K562 (cell line): ENCODE measurements around the gene WWP2. TPM values are rescaled to one million over a fixed set of nuclear protein-coding genes. Genes with fewer than 3 reads are reported as not detected.

Experiments used
- ATAC-seq: fragments of 200-7000 bp; cut with Tn5 transposase; 3 replicates; pipeline ENCODE4 v1.9.1; 2020; ENCODE audit warnings: moderate library complexity
- BruUV-seq: library from RNA; stranded (reverse); fragments of 400-500 nt; replicated peaks from 2 replicates; lab custom pipeline; 2021; lab: Mats Ljungman, UMichigan
- CTCF ChIA-PET: fragments of 300-600 bp; formaldehyde crosslinking; extraction: SDS; loops from one replicate; lab custom pipeline; 2021; ENCODE audit warnings: low intra/inter-chr PET ratio; lab: Yijun Ruan, JAX
- POLR2A ChIA-PET: fragments of 300-600, 350-650 bp; sonication (Branson Sonifier 250); formaldehyde crosslinking; extraction: SDS; loops from one replicate; lab custom pipeline; 2021; ENCODE audit warnings: antibody characterized with exemption, inconsistent platforms; lab: Yijun Ruan, JAX
- DNase-seq, 4 experiments: peaks; one replicate each; pipeline versions ENCODE4 v3.0.0 to v3.0.0-alpha.2; 2011 to 2018; ENCODE audit warnings: low spot score in 3 of 4, mixed read lengths in 3 of 4; ENCODE audit errors: extremely low read depth in 1 of 4
- FAIRE-seq: peaks from 2 replicates; lab custom pipeline; 2011; peaks lifted over from hg19 to GRCh38; lab: Jason Lieb, UNC
- H2AFZ ChIP-seq: 2 replicates; pipeline ENCODE4 v1.6.0; 2011; ENCODE audit warnings: low read depth, low read length, control low read depth, inconsistent platforms
- H3K27ac ChIP-seq: fragments of 200-600 bp; 3 replicates; pipeline ENCODE4 v1.8.0; 2011; ENCODE audit warnings: low read depth, mild to moderate bottlenecking, control low read depth, inconsistent platforms, low read length, moderate library complexity, mixed read lengths; ENCODE audit errors: extremely low read depth
- H3K27me3 ChIP-seq, 2 experiments: fragments of 300-600 bp in 1 of 2; 2 replicates in 1 of 2; 3 replicates in 1 of 2; pipeline versions ENCODE4 v1.6.0 to v1.8.0; 2011; ENCODE audit warnings: inconsistent platforms in 2 of 2, low read length in 2 of 2, mild to moderate bottlenecking in 1 of 2, mixed read lengths in 1 of 2, moderate library complexity in 1 of 2; ENCODE audit not compliant: control insufficient read depth in 2 of 2, insufficient read depth in 2 of 2
- H3K36me3 ChIP-seq: fragments of 300-600 bp; 3 replicates; pipeline ENCODE4 v1.8.0; 2011; ENCODE audit warnings: mild to moderate bottlenecking, low read length, inconsistent platforms; ENCODE audit not compliant: control insufficient read depth, insufficient read depth
- H3K4me1 ChIP-seq, 2 experiments: fragments of 200-600 bp in 1 of 2; replicated peaks in 1 of 2; 2 replicates in 1 of 2; 3 replicates in 1 of 2; pipeline versions ENCODE4 v1.5.1 to v1.8.0; 2011; ENCODE audit warnings: inconsistent platforms in 2 of 2, low read length in 2 of 2, mild to moderate bottlenecking in 1 of 2, mixed read lengths in 1 of 2, moderate library complexity in 1 of 2; ENCODE audit not compliant: control insufficient read depth in 2 of 2, insufficient read depth in 2 of 2
- H3K4me2 ChIP-seq: 2 replicates; pipeline ENCODE4 v1.6.1; 2011; ENCODE audit warnings: low read length, control low read depth, inconsistent platforms, mixed read lengths; ENCODE audit not compliant: insufficient read depth
- H3K4me3 ChIP-seq: fragments of 200-600 bp; sonication (generic), shearing (Covaris generic); 2 replicates; pipeline ENCODE4 v1.5.1; 2016; ENCODE audit warnings: control low read depth, inconsistent platforms
- H3K79me2 ChIP-seq: fragments of 200-600 bp; 3 replicates; pipeline ENCODE4 v1.8.0; 2011; ENCODE audit warnings: low read length, inconsistent platforms; ENCODE audit not compliant: control insufficient read depth, insufficient read depth
- H3K9ac ChIP-seq, 2 experiments: 2 replicates each; pipeline versions ENCODE4 v1.6.0 to v1.6.1; 2011; ENCODE audit warnings: low read depth in 2 of 2, low read length in 2 of 2, control low read depth in 1 of 2, inconsistent platforms in 1 of 2, mild to moderate bottlenecking in 1 of 2, mixed read lengths in 1 of 2; ENCODE audit not compliant: insufficient read depth in 1 of 2
- H3K9me1 ChIP-seq: one replicate; pipeline ENCODE4 v1.6.0; 2011; ENCODE audit warnings: inconsistent platforms, mild to moderate bottlenecking, low read length, moderate library complexity; ENCODE audit not compliant: control insufficient read depth, insufficient read depth
- H3K9me3 ChIP-seq: replicated peaks from 2 replicates; pipeline ENCODE4 v1.5.1; 2011; ENCODE audit warnings: low read depth, low read length, inconsistent platforms; ENCODE audit not compliant: control insufficient read depth, insufficient read depth
- H4K20me1 ChIP-seq: replicated peaks from 2 replicates; pipeline ENCODE4 v1.6.1; 2011; ENCODE audit warnings: low read length, inconsistent platforms, mixed read lengths; ENCODE audit not compliant: control insufficient read depth, insufficient read depth
- CHD1 ChIP-seq: fragments of 200-600 bp; sonication (generic); IDR thresholded peaks from one replicate; pipeline ENCODE4 v1.6.1; 2012; ENCODE audit warnings: mild to moderate bottlenecking, moderate library complexity, low read length, inconsistent platforms
- FOSL1 ChIP-seq: fragments of 200-800 bp; sonication (Bioruptor generic); conservative IDR thresholded peaks from 2 replicates; pipeline ENCODE4 v1.6.1; 2016; ENCODE audit warnings: missing genetic modification characterization, missing compliant biosample characterization
- MECOM ChIP-seq: fragments of 250-450 bp; sonication (Bioruptor Pico); IDR thresholded peaks from 2 replicates; pipeline ENCODE4 v1.8.0; 2022; ENCODE audit warnings: inconsistent platforms
- MYC ChIP-seq, 2 experiments: fragments of 250-450 bp in 1 of 2; sonication (Bioruptor Pico) in 1 of 2; IDR thresholded peaks; 2 replicates each; pipeline versions ENCODE4 v1.5.1 to v1.6.1; 2012 to 2021; ENCODE audit warnings: low read depth in 2 of 2, borderline replicate concordance in 1 of 2, improper control_type of control experiment in 1 of 2, low read length in 1 of 2, mild to moderate bottlenecking in 1 of 2, moderate library complexity in 1 of 2
- NFIC ChIP-seq: fragments of 450-650 bp; IDR thresholded peaks from 2 replicates; pipeline ENCODE4 v1.6.1; 2017; ENCODE audit warnings: mild to moderate bottlenecking, inconsistent platforms
- WGBS: fragments of 100-300 bp; shearing (Covaris generic); methylation state at CpG from one replicate; pipeline ENCODE4 v1.1.6; 2016; ENCODE audit warnings: low coverage, mixed read lengths; ENCODE audit not compliant: insufficient coverage; ENCODE audit errors: missing lambda C conversion rate; 5-methylcytosine and 5-hydroxymethylcytosine counted together
- in situ Hi-C: fragments of 300-500 bp; cut with MboI; formaldehyde crosslinking; loops from 4 replicates; pipeline ENCODE4 v1.15.0; 2018; ENCODE audit warnings: inconsistent platforms, mixed read lengths
- intact Hi-C: fragments of 100-400 bp; cut with micrococcal nuclease; formaldehyde crosslinking; loops from 2 replicates; pipeline ENCODE4 v1.14.2; 2022
- polyA plus RNA-seq, 8 experiments: library from polyadenylated mRNA; depleted of rRNA in 4 of 8; stranded (reverse) in 5 of 8; unstranded in 3 of 8; fragments of >200 nt; fragmentation: Nextera tagmentation in 2 of 8; fragmentation: Illumina TruSeq in 1 of 8; extraction: Ambion mirVana in 2 of 8; extraction: Trizol in 1 of 8; gene quantifications; 2 replicates each; pipeline versions ENCODE4 v1.2.1 to v1.2.3, GENCODE V29; 2011 to 2014; ENCODE audit warnings: inconsistent platforms in 1 of 8, missing spikeins in 1 of 8
- total RNA-seq, 7 experiments: library from RNA; depleted of rRNA in 6 of 7; stranded (reverse); fragments of >200 nt in 6 of 7; fragmentation: Illumina TruSeq in 2 of 7; extraction: Trizol in 2 of 7; gene quantifications; 2 replicates each; pipeline versions ENCODE4 v1.2.1 to v1.2.3, GENCODE V29; 2011 to 2021; ENCODE audit warnings: low replicate concordance in 1 of 7
- TF ChIP-seq, protein P1 (sequence below): fragments of 450-650 bp; IDR thresholded peaks from 2 replicates; pipeline ENCODE4 v1.7.1; 2018; ENCODE audit warnings: mild to moderate bottlenecking, low read depth; ENCODE audit not compliant: partially characterized antibody
- TF ChIP-seq, protein P2 (sequence below), 2 experiments: IDR thresholded peaks; 2 replicates each; pipeline ENCODE4 v1.6.1; 2011; ENCODE audit warnings: borderline replicate concordance in 1 of 2, control low read depth in 1 of 2, low read depth in 1 of 2, low read length in 1 of 2, mild to moderate bottlenecking in 1 of 2, mixed read lengths in 1 of 2, moderate library complexity in 1 of 2; ENCODE audit not compliant: insufficient read depth in 1 of 2, insufficient read length in 1 of 2, poor library complexity in 1 of 2, severe bottlenecking in 1 of 2; ENCODE audit errors: extremely low read depth in 1 of 2
- TF ChIP-seq, protein P3 (sequence below): sonication (generic); formaldehyde crosslinking; IDR thresholded peaks from 2 replicates; pipeline ENCODE4 v1.8.1; 2022; ENCODE audit warnings: missing genetic modification reagents
- TF ChIP-seq, protein P4 (sequence below): sonication (generic); formaldehyde crosslinking; IDR thresholded peaks from 2 replicates; pipeline ENCODE4 v1.9.0; 2022; ENCODE audit warnings: mild to moderate bottlenecking, missing genetic modification reagents

WWP2 gene
- total and polyA plus RNA-seq, 9 of the 15 experiments (the other 6 are each of a cell fraction or from before 2014, with no cell fraction given), result 1.9 to 34.4 (median 14.6) TPM

DNA sequence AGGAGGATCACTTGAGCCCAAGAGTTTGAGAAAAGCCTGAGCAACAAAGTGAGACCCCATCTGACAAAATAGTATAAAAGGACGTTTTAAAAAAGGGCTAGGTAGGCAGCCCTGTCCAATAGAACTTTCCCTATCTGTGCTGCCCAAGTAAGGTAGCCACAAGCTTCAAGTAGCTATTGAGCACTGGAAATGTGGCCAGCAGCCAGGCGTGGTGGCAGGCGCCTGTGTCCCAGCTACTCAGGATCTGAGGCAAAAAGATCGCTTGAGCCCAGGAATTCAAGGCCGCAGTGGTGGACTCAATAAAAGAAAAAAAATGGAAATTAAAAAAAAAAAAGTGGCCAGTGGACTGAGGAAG, 34.2 kb upstream of the WWP2 start:
- no peaks in the 10 kb centered on the region for H3K9me3 ChIP-seq
- intact Hi-C loops (loop anchor here (1.0 kb wide), 1 partner anchor 26 kb away; the partner anchor contains the start of gene NOB1), in situ Hi-C loops (no loop called here)
- H3K4me2 ChIP-seq, result peak overlapping the region; percentile 99
- H3K27me3 ChIP-seq, result no peaks in the 10 kb centered on the region
- peak in 1 of 4 experiments; percentile 67 for DNase-seq
- ChIA-PET CTCF (interaction anchor here (0.6 kb wide), 1 partner anchor 46 kb away, joined by 3 read pairs; no protein-coding TSS in a partner anchor), POLR2A (interaction anchor here (1.3 to 8.6 kb wide), 6 partner anchors 9 to 26 kb away, joined by 3 to 66 read pairs (median 15); partner anchors contain the start of gene NOB1)
- peaks cover 47% of the 10 kb centered on the region for H3K79me2 ChIP-seq
- no TSS peak for BruUV-seq
- H3K27ac ChIP-seq, result peak overlapping the region; percentile 97
- H4K20me1 ChIP-seq, result no peaks in the 10 kb centered on the region
- peaks cover 21 to 32% of the 10 kb centered on the region in 2 experiments; a peak in 4 of 5 replicates for H3K4me1 ChIP-seq
- no peaks in the 10 kb centered on the region for H3K9me1 ChIP-seq
- peak overlapping the region; percentile 89 to 92 for H3K9ac ChIP-seq
- peak overlapping the region; percentile 52 for H3K4me3 ChIP-seq
- peak overlapping the region; percentile 96 for H2AFZ ChIP-seq
- peak; percentile 76 for FAIRE-seq
- WGBS, result 32% methylated on average over 5 of the region's 5 CpGs
- H3K36me3 ChIP-seq, result no peaks in the 10 kb centered on the region
- ATAC-seq, result no peak
- TF ChIP-seq, protein P1, sequence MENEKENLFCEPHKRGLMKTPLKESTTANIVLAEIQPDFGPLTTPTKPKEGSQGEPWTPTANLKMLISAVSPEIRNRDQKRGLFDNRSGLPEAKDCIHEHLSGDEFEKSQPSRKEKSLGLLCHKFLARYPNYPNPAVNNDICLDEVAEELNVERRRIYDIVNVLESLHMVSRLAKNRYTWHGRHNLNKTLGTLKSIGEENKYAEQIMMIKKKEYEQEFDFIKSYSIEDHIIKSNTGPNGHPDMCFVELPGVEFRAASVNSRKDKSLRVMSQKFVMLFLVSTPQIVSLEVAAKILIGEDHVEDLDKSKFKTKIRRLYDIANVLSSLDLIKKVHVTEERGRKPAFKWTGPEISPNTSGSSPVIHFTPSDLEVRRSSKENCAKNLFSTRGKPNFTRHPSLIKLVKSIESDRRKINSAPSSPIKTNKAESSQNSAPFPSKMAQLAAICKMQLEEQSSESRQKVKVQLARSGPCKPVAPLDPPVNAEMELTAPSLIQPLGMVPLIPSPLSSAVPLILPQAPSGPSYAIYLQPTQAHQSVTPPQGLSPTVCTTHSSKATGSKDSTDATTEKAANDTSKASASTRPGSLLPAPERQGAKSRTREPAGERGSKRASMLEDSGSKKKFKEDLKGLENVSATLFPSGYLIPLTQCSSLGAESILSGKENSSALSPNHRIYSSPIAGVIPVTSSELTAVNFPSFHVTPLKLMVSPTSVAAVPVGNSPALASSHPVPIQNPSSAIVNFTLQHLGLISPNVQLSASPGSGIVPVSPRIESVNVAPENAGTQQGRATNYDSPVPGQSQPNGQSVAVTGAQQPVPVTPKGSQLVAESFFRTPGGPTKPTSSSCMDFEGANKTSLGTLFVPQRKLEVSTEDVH, result no peak
- TF ChIP-seq FOSL1 (tag), result 0 out of 2 replicates have a peak, but pooled peaks have one; percentile 11
- TF ChIP-seq MYC (IDR thresholded peaks at IDR 0.05; ENCODE audit: low read depth, low read length), result peak; percentile 45
- TF ChIP-seq MYC (CRISPR knock-in tag; IDR thresholded peaks at IDR 0.05; ENCODE audit: borderline replicate concordance, low read depth), result no peak
- TF ChIP-seq, protein P2, sequence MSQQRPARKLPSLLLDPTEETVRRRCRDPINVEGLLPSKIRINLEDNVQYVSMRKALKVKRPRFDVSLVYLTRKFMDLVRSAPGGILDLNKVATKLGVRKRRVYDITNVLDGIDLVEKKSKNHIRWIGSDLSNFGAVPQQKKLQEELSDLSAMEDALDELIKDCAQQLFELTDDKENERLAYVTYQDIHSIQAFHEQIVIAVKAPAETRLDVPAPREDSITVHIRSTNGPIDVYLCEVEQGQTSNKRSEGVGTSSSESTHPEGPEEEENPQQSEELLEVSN (IDR thresholded peaks at IDR 0.05; ENCODE audit: borderline replicate concordance in 1 of 2, extremely low read depth in 1 of 2, insufficient read depth in 1 of 2, insufficient read length in 1 of 2, low read depth in 1 of 2, low read length in 1 of 2, poor library complexity in 1 of 2, severe bottlenecking in 1 of 2), result peak; percentile 6 to 12
- TF ChIP-seq, protein P3, sequence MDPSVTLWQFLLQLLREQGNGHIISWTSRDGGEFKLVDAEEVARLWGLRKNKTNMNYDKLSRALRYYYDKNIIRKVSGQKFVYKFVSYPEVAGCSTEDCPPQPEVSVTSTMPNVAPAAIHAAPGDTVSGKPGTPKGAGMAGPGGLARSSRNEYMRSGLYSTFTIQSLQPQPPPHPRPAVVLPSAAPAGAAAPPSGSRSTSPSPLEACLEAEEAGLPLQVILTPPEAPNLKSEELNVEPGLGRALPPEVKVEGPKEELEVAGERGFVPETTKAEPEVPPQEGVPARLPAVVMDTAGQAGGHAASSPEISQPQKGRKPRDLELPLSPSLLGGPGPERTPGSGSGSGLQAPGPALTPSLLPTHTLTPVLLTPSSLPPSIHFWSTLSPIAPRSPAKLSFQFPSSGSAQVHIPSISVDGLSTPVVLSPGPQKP (CRISPR knock-in tag), result no peak
- TF ChIP-seq NFIC, result peak; percentile 63
- TF ChIP-seq, protein P4, sequence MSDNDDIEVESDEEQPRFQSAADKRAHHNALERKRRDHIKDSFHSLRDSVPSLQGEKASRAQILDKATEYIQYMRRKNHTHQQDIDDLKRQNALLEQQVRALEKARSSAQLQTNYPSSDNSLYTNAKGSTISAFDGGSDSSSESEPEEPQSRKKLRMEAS (CRISPR knock-in tag), result 0 out of 2 replicates have a peak, but pooled peaks have one; percentile 27
- peak; percentile 4 for TF ChIP-seq CHD1
- TF ChIP-seq MECOM, result 0 out of 2 replicates have a peak, but pooled peaks have one; percentile 55
